ENCODE data around the gene ASB6. TPM values are rescaled to one million over a fixed set of nuclear protein-coding genes. Genes with fewer than 3 reads are reported as not detected.
"Not testable (repeated sequence)": the region's sequence is repeated elsewhere in the genome, so short reads cannot be mapped to it uniquely, and the experiment has no call there.

The ASB6 gene
- total RNA-seq, 1 donor from 2014 or later, result 16.7 TPM

DNA sequence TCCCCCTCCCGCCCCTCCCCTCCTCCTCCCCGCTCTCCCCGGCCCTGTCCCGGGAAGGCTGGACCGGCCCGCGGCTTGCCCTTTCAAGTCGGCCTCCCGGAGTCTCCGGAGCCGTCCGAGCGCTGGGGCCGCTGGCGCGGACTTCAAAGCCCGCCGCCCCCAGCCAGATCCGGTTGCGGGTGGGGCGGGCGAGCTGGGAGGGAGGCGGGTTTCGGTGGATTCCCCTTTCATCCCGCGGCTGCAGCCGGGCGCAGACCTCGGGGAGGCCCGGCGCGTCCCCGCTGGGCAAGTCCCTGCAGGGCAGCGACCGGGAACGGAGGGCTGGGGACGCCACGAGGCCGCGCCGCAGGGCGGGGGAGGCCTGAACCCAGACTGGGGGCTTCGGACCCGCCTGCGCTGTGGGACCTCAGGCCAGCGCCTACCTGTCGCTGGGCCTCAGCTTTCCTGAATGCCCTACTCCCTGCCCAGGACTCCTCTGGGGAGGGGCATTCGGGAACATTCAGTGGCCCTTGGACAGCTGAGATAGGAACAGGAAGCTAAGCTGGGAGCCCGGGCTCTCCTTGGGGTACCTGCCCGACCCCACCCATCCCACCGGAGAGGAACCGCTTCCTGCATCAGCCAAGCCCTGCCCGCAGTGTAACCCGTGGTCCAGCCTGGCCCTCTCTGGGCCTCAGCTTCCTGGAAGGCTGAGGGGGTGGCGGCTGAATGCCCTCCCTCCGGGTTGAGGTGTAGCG is 44.4 kb downstream of the ASB6 start:
- peak overlapping the region; percentile 89 for H3K27ac ChIP-seq
- H3K4me3 ChIP-seq, result peak overlapping the region; percentile 59
- no peaks in the 10 kb centered on the region for H3K9me3 ChIP-seq
- DNase-seq, result peak; percentile 92
- ATAC-seq, result peak; percentile 73
- intact Hi-C loops (cut with DNase I), result no loop called here
- H3K4me1 ChIP-seq, result peaks cover 36% of the 10 kb centered on the region
- H3K27me3 ChIP-seq, result no peaks in the 10 kb centered on the region
- no peaks in the 10 kb centered on the region for H3K36me3 ChIP-seq
- no peak for TF ChIP-seq CTCF (IDR thresholded peaks at IDR 0.05)

GRCh38 chr9:129596541-129597331 is 45.2 kb downstream of the ASB6 start:
- H3K4me1 ChIP-seq, result peaks cover 36% of the 10 kb centered on the region
- no peak for TF ChIP-seq CTCF (IDR thresholded peaks at IDR 0.05)
- peak; percentile 74 for ATAC-seq
- H3K27me3 ChIP-seq, result no peaks in the 10 kb centered on the region
- peak overlapping the region; percentile 59 for H3K4me3 ChIP-seq
- intact Hi-C loops (cut with DNase I), result no loop called here
- peak; percentile 77 for DNase-seq
- H3K27ac ChIP-seq, result peak overlapping the region; percentile 89
- H3K9me3 ChIP-seq, result no peaks in the 10 kb centered on the region
- no peaks in the 10 kb centered on the region for H3K36me3 ChIP-seq

GRCh38 chr9:129595903-129596540 is 45.9 kb downstream of the ASB6 start:
- H3K4me3 ChIP-seq, result no peak overlapping the region
- intact Hi-C loops (cut with DNase I), result no loop called here
- no peak for DNase-seq
- no peak for TF ChIP-seq CTCF (IDR thresholded peaks at IDR 0.05)
- H3K27ac ChIP-seq, result peak overlapping the region; percentile 89
- peaks cover 36% of the 10 kb centered on the region for H3K4me1 ChIP-seq
- no peaks in the 10 kb centered on the region for H3K36me3 ChIP-seq
- H3K9me3 ChIP-seq, result no peaks in the 10 kb centered on the region
- no peaks in the 10 kb centered on the region for H3K27me3 ChIP-seq
- ATAC-seq, result no peak

GRCh38 chr9:129595311-129595741 is 46.6 kb downstream of the ASB6 start:
- Histone ChIP-seq H3K4me3 (no peak overlapping the region), H3K27ac (no peak overlapping the region), H3K36me3 (no peaks in the 10 kb centered on the region), H3K9me3 (no peaks in the 10 kb centered on the region), H3K4me1 (peaks cover 36% of the 10 kb centered on the region), H3K27me3 (no peaks in the 10 kb centered on the region)
- no peak for DNase-seq
- no peak for TF ChIP-seq CTCF (IDR thresholded peaks at IDR 0.05)
- ATAC-seq, result no peak
- intact Hi-C loops (cut with DNase I), result no loop called here

- no peak for TF ChIP-seq CTCF (IDR thresholded peaks at IDR 0.05)
- no peak for DNase-seq
- Histone ChIP-seq H3K27ac (no peak overlapping the region), H3K4me1 (peaks cover 36% of the 10 kb centered on the region), H3K27me3 (no peaks in the 10 kb centered on the region), H3K4me3 (no peak overlapping the region), H3K36me3 (no peaks in the 10 kb centered on the region), H3K9me3 (no peaks in the 10 kb centered on the region)
- no peak for ATAC-seq
- intact Hi-C loops (cut with DNase I), result no loop called here
Measured at GRCh38 chr9:129594632-129595031, 47.3 kb downstream of the ASB6 start.

GRCh38 chr9:129592790-129593189 is 49.2 kb downstream of the ASB6 start:
- peaks cover 28% of the 10 kb centered on the region for H3K4me1 ChIP-seq
- intact Hi-C loops (cut with DNase I); H3K27ac ChIP-seq; DNase-seq; H3K36me3 ChIP-seq; H3K4me3 ChIP-seq; H3K9me3 ChIP-seq; H3K27me3 ChIP-seq; ATAC-seq: not testable (repeated sequence)
